ENCODE results near the gene TUBGCP3. TPM values are rescaled to one million over a fixed set of nuclear protein-coding genes. Genes with fewer than 3 reads are reported as not detected.

Gene TUBGCP3
- total and polyA plus RNA-seq, 4 donors = 6.7 to 31.0 (median 17.3) TPM

GRCh38 chr13:112450118-112450903 lies 137.6 kb downstream of the TUBGCP3 start:
- no peak for TF ChIP-seq CTCF (IDR thresholded peaks at IDR 0.05; ENCODE audit: low read depth, low read length, missing input control)
- Histone ChIP-seq H3K27me3 (ENCODE audit: control insufficient read depth in 4 of 4, insufficient read depth in 4 of 4, low read length in 3 of 4) (no peaks in the 10 kb centered on the region), H3K9ac (ENCODE audit: low read depth in 1 of 2, low read length in 2 of 2) (no peak overlapping the region), H3K36me3 (ENCODE audit: control insufficient read depth in 4 of 4, insufficient read depth in 3 of 4, low read depth in 1 of 4, low read length in 3 of 4) (peaks cover 0 to 3% (median 0%) of the 10 kb centered on the region in 4 donors), H3K4me1 (ENCODE audit: control insufficient read depth in 4 of 4, insufficient read depth in 4 of 4, low read length in 3 of 4) (peaks cover 0 to 9% (median 3%) of the 10 kb centered on the region in 4 donors), H3K4me3 (ENCODE audit: low read depth in 1 of 3, low read length in 3 of 3) (no peak overlapping the region), H3K27ac (ENCODE audit: low read depth in 1 of 2, low read length in 2 of 2) (no peak overlapping the region), H3K9me3 (ENCODE audit: control insufficient read depth in 4 of 4, low read length in 3 of 4) (no peaks in the 10 kb centered on the region)
- WGBS = 88% methylated on average over 21 of the region's 23 CpGs
- no peak for DNase-seq (ENCODE audit: low spot score)

GRCh38 chr13:112449545-112449930 lies 138.4 kb downstream of the TUBGCP3 start:
- H3K27ac ChIP-seq (ENCODE audit: low read depth in 1 of 2, low read length in 2 of 2) = no peak overlapping the region
- H3K4me3 ChIP-seq (ENCODE audit: low read depth in 1 of 3, low read length in 3 of 3) = no peak overlapping the region
- H3K36me3 ChIP-seq (ENCODE audit: control insufficient read depth in 4 of 4, insufficient read depth in 3 of 4, low read depth in 1 of 4, low read length in 3 of 4) = peaks cover 0 to 3% (median 0%) of the 10 kb centered on the region in 4 donors
- H3K4me1 ChIP-seq (ENCODE audit: control insufficient read depth in 4 of 4, insufficient read depth in 4 of 4, low read length in 3 of 4) = peaks cover 0 to 9% (median 3%) of the 10 kb centered on the region in 4 donors
- no peak for TF ChIP-seq JUND (IDR thresholded peaks at IDR 0.05)
- TF ChIP-seq FOXA1 (IDR thresholded peaks at IDR 0.05) = no peak
- no peak for TF ChIP-seq FOXA2 (IDR thresholded peaks at IDR 0.05)
- no peak for TF ChIP-seq SP1 (IDR thresholded peaks at IDR 0.05)
- TF ChIP-seq GABPA (IDR thresholded peaks at IDR 0.05 in 1 of 2, conservative IDR thresholded peaks at IDR 0.05 in 1 of 2) = no peak
- TF ChIP-seq YY1 (IDR thresholded peaks at IDR 0.05) = no peak
- TF ChIP-seq RAD21 (IDR thresholded peaks at IDR 0.05) = no peak
- no peak for TF ChIP-seq EGR1 (IDR thresholded peaks at IDR 0.05; ENCODE audit: low read depth in 2 of 2)
- TF ChIP-seq TAF1 (conservative IDR thresholded peaks at IDR 0.05) = no peak
- no peak for TF ChIP-seq HNF4A (conservative IDR thresholded peaks at IDR 0.05)
- no peak for TF ChIP-seq MAX (IDR thresholded peaks at IDR 0.05)
- TF ChIP-seq ZBTB33 (IDR thresholded peaks at IDR 0.05) = no peak
- no peak for TF ChIP-seq NR2F2 (IDR thresholded peaks at IDR 0.05)
- TF ChIP-seq REST (IDR thresholded peaks at IDR 0.05) = no peak
- TF ChIP-seq ATF3 (IDR thresholded peaks at IDR 0.05) = no peak
- no peak for TF ChIP-seq RXRA (IDR thresholded peaks at IDR 0.05)
- no peak for TF ChIP-seq HNF4G (IDR thresholded peaks at IDR 0.05)
- no peak for TF ChIP-seq CTCF (IDR thresholded peaks at IDR 0.05; ENCODE audit: low read depth, low read length, missing input control)
- no peak for DNase-seq (ENCODE audit: low spot score)
- H3K9ac ChIP-seq (ENCODE audit: low read depth in 1 of 2, low read length in 2 of 2) = no peak overlapping the region
- H3K27me3 ChIP-seq (ENCODE audit: control insufficient read depth in 4 of 4, insufficient read depth in 4 of 4, low read length in 3 of 4) = no peaks in the 10 kb centered on the region
- WGBS = 84% methylated on average over 16 of the region's 16 CpGs
- H3K9me3 ChIP-seq (ENCODE audit: control insufficient read depth in 4 of 4, low read length in 3 of 4) = no peaks in the 10 kb centered on the region
